WTC11 (cell line): ENCODE measurements around the gene XIRP2. TPM values are rescaled to one million over a fixed set of nuclear protein-coding genes. Genes with fewer than 3 reads are reported as not detected.

Experiments used
- ATAC-seq: fragments of 200-7000 bp; cut with Tn5 transposase; 2 replicates; pipeline ENCODE4 v1.10.0; 2021; ENCODE audit warnings: mild to moderate bottlenecking, moderate library complexity
- CTCF ChIA-PET: fragments of 300-600 bp; sonication (Branson Sonifier 250); formaldehyde crosslinking; loops from one replicate; lab custom pipeline; 2021; ENCODE audit warnings: antibody characterized with exemption; lab: Charles Lee
- POLR2A ChIA-PET: fragments of 350-600 bp; sonication (Branson Sonifier 250); formaldehyde crosslinking; loops from one replicate; lab custom pipeline; 2021; ENCODE audit warnings: antibody characterized with exemption; lab: Charles Lee
- DNase-seq: peaks from one replicate; pipeline ENCODE4 v3.0.0; 2021; ENCODE audit warnings: low spot score
- H3K27ac Mint-ChIP-seq: 2 replicates; pipeline ENCODE4 v1.8.0; 2021; ENCODE audit warnings: mixed read lengths
- H3K27me3 Mint-ChIP-seq: 2 replicates; pipeline ENCODE4 v1.8.0; 2021; ENCODE audit warnings: low read depth, mild to moderate bottlenecking, moderate library complexity, mixed read lengths
- H3K36me3 Mint-ChIP-seq: 2 replicates; pipeline ENCODE4 v1.8.0; 2021; ENCODE audit warnings: mixed read lengths
- H3K4me1 Mint-ChIP-seq: 2 replicates; pipeline ENCODE4 v1.8.0; 2022; ENCODE audit warnings: mixed read lengths
- H3K4me3 Mint-ChIP-seq: 2 replicates; pipeline ENCODE4 v1.8.0; 2021; ENCODE audit warnings: mild to moderate bottlenecking, moderate library complexity, mixed read lengths
- H3K9me3 Mint-ChIP-seq: 2 replicates; pipeline ENCODE4 v1.8.0; 2021; ENCODE audit warnings: mixed read lengths
- AFF4 ChIP-seq: sonication (generic); formaldehyde crosslinking; IDR thresholded peaks from 2 replicates; pipeline ENCODE4 v1.8.1; 2023; ENCODE audit warnings: mild to moderate bottlenecking, missing genetic modification reagents, borderline replicate concordance
- CREM ChIP-seq: sonication (generic); formaldehyde crosslinking; IDR thresholded peaks from 2 replicates; pipeline ENCODE4 v1.8.1; 2022; ENCODE audit warnings: mild to moderate bottlenecking, missing genetic modification reagents, moderate library complexity
- E2F5 ChIP-seq: sonication (generic); formaldehyde crosslinking; IDR thresholded peaks from 2 replicates; pipeline ENCODE4 v1.8.1; 2022; ENCODE audit warnings: mild to moderate bottlenecking, moderate library complexity, missing genetic modification reagents
- ESRRA ChIP-seq: sonication (generic); formaldehyde crosslinking; IDR thresholded peaks from 2 replicates; pipeline ENCODE4 v1.8.1; 2022; ENCODE audit warnings: mild to moderate bottlenecking, missing genetic modification reagents, borderline replicate concordance
- ETV6 ChIP-seq: sonication (generic); formaldehyde crosslinking; IDR thresholded peaks from 2 replicates; pipeline ENCODE4 v1.8.1; 2022; ENCODE audit warnings: mild to moderate bottlenecking, missing genetic modification reagents
- GABPB1 ChIP-seq: sonication (generic); formaldehyde crosslinking; IDR thresholded peaks from 2 replicates; pipeline ENCODE4 v1.8.1; 2023; ENCODE audit warnings: mild to moderate bottlenecking, missing genetic modification reagents
- GTF2I ChIP-seq: fragments of 250-450 bp; sonication (Bioruptor Pico); conservative IDR thresholded peaks from 2 replicates; pipeline ENCODE4 v1.4.0; 2021; ENCODE audit warnings: mild to moderate bottlenecking
- HMGXB4 ChIP-seq: sonication (generic); formaldehyde crosslinking; IDR thresholded peaks from 2 replicates; pipeline ENCODE4 v1.8.1; 2023; ENCODE audit warnings: mild to moderate bottlenecking, moderate library complexity, missing genetic modification reagents
- JAZF1 ChIP-seq: fragments of 250-450 bp; sonication (Bioruptor Pico); IDR thresholded peaks from 2 replicates; pipeline ENCODE4 v1.9.0; 2021; ENCODE audit warnings: moderate library complexity, mild to moderate bottlenecking, inconsistent platforms
- JUN ChIP-seq: sonication (generic); formaldehyde crosslinking; IDR thresholded peaks from 2 replicates; pipeline ENCODE4 v1.8.0; 2023; ENCODE audit warnings: mild to moderate bottlenecking, missing genetic modification reagents
- MAX ChIP-seq: sonication (generic); formaldehyde crosslinking; IDR thresholded peaks from 2 replicates; pipeline ENCODE4 v1.8.0; 2022; ENCODE audit warnings: mild to moderate bottlenecking, missing genetic modification reagents
- NFATC4 ChIP-seq: fragments of 250-450 bp; sonication (Bioruptor Pico); IDR thresholded peaks from 2 replicates; pipeline ENCODE4 v1.9.0; 2021; ENCODE audit warnings: mild to moderate bottlenecking
- NFYB ChIP-seq: sonication (generic); formaldehyde crosslinking; conservative IDR thresholded peaks from 2 replicates; pipeline ENCODE4 v1.8.0; 2022; ENCODE audit warnings: low read depth, missing genetic modification reagents
- NR2C2 ChIP-seq: sonication (generic); formaldehyde crosslinking; IDR thresholded peaks from 2 replicates; pipeline ENCODE4 v1.8.0; 2022; ENCODE audit warnings: mild to moderate bottlenecking, missing genetic modification reagents
- NR3C1 ChIP-seq: sonication (generic); formaldehyde crosslinking; conservative IDR thresholded peaks from 2 replicates; pipeline ENCODE4 v1.8.1; 2023; ENCODE audit warnings: low read depth, mild to moderate bottlenecking, missing genetic modification reagents
- RORB ChIP-seq: fragments of 250-450 bp; sonication (Bioruptor Pico); IDR thresholded peaks from 2 replicates; pipeline ENCODE4 v1.9.0; 2021; ENCODE audit warnings: mild to moderate bottlenecking
- SMAD4 ChIP-seq: sonication (generic); formaldehyde crosslinking; IDR thresholded peaks from 2 replicates; pipeline ENCODE4 v1.8.0; 2022; ENCODE audit warnings: mild to moderate bottlenecking, missing genetic modification reagents
- TEAD1 ChIP-seq: sonication (generic); formaldehyde crosslinking; IDR thresholded peaks from 2 replicates; pipeline ENCODE4 v1.8.0; 2022; ENCODE audit warnings: mild to moderate bottlenecking, missing genetic modification reagents
- TP53 ChIP-seq: sonication (generic); formaldehyde crosslinking; IDR thresholded peaks from 2 replicates; pipeline ENCODE4 v1.8.1; 2023; ENCODE audit warnings: mild to moderate bottlenecking, missing genetic modification reagents
- USF1 ChIP-seq: sonication (generic); formaldehyde crosslinking; IDR thresholded peaks from 2 replicates; pipeline ENCODE4 v1.8.0; 2022; ENCODE audit warnings: mild to moderate bottlenecking, missing genetic modification reagents
- ZNF232 ChIP-seq: sonication (generic); formaldehyde crosslinking; IDR thresholded peaks from 2 replicates; pipeline ENCODE4 v1.8.0; 2022; ENCODE audit warnings: mild to moderate bottlenecking, missing genetic modification reagents
- ZNF263 ChIP-seq: sonication (generic); formaldehyde crosslinking; IDR thresholded peaks from 2 replicates; pipeline ENCODE4 v1.8.1; 2022; ENCODE audit warnings: low read depth, mild to moderate bottlenecking, moderate library complexity, missing genetic modification reagents
- ZNF317 ChIP-seq: sonication (generic); formaldehyde crosslinking; IDR thresholded peaks from 2 replicates; pipeline ENCODE4 v1.8.1; 2023; ENCODE audit warnings: low read depth, mild to moderate bottlenecking, moderate library complexity, missing genetic modification reagents, borderline replicate concordance
- ZNF423 ChIP-seq: fragments of 250-450 bp; sonication (Bioruptor Pico); IDR thresholded peaks from 2 replicates; pipeline ENCODE4 v2.1.2; 2022; ENCODE audit warnings: mild to moderate bottlenecking, moderate library complexity
- total RNA-seq: library from RNA; stranded (reverse); gene quantifications from 3 replicates; pipeline ENCODE4 v1.2.3, GENCODE V29; 2021

XIRP2 gene
- total RNA-seq, 1 experiment from 2014 or later = 0.87 TPM

GRCh38 chr2:167289651-167290410 lies 401.6 kb downstream of the XIRP2 start:
- no peak for DNase-seq
- Mint-ChIP-seq H3K27me3 (peaks cover 11% of the 10 kb centered on the region), H3K36me3 (no peaks in the 10 kb centered on the region), H3K27ac (no peak overlapping the region), H3K9me3 (no peaks in the 10 kb centered on the region), H3K4me1 (peaks cover 39% of the 10 kb centered on the region), H3K4me3 (no peak overlapping the region)
- ChIA-PET CTCF (interaction anchor here (1.0 kb wide), 1 partner anchor 25 kb away, joined by 4 read pairs; no protein-coding TSS in a partner anchor), POLR2A (no interaction called here)
- no peak for ATAC-seq
- TF ChIP-seq AFF4 (CRISPR knock-in tag) (no peak), ESRRA (CRISPR knock-in tag) (no peak), ZNF423 (CRISPR knock-in tag) (no peak), NR2C2 (CRISPR knock-in tag) (no peak), GTF2I (CRISPR knock-in tag) (no peak), NFATC4 (CRISPR knock-in tag) (no peak), ZNF263 (CRISPR knock-in tag) (no peak), RORB (CRISPR knock-in tag) (no peak), CREM (CRISPR knock-in tag) (no peak), JUN (CRISPR knock-in tag) (no peak), JAZF1 (CRISPR knock-in tag) (no peak), NFYB (CRISPR knock-in tag) (no peak), HMGXB4 (no peak)

- POLR2A ChIA-PET = interaction anchor here (0.7 kb wide), 1 partner anchor 11 kb away, joined by 3 read pairs; no protein-coding TSS in a partner anchor
- H3K4me1 Mint-ChIP-seq = peaks cover 60% of the 10 kb centered on the region
- TF ChIP-seq MAX (CRISPR knock-in tag) = peak; percentile 61; the same call in 1 of the 2 replicates
- peak; percentile 25; the same call in 1 of the 2 replicates for TF ChIP-seq USF1 (CRISPR knock-in tag)
- peak; percentile 26; the same call in 1 of the 2 replicates for TF ChIP-seq TP53 (CRISPR knock-in tag)
- TF ChIP-seq ZNF232 = peak; percentile 47
- TF ChIP-seq ZNF317 (CRISPR knock-in tag) = no peak
- TF ChIP-seq TEAD1 (CRISPR knock-in tag) = peak; percentile 56
- TF ChIP-seq SMAD4 = no peak
- peak; percentile 84; the same call in 1 of the 2 replicates for TF ChIP-seq ETV6 (CRISPR knock-in tag)
- peak; percentile 42; the same call in 1 of the 2 replicates for TF ChIP-seq E2F5 (CRISPR knock-in tag)
- TF ChIP-seq ZNF423 (CRISPR knock-in tag) = peak; percentile 58; the same call in 1 of the 2 replicates
- peak; percentile 88 for TF ChIP-seq NFYB (CRISPR knock-in tag)
- TF ChIP-seq GABPB1 = no peak; the same call in 1 of the 2 replicates
- no peak for TF ChIP-seq NFATC4 (CRISPR knock-in tag)
- TF ChIP-seq NR3C1 = peak; percentile 56; the same call in 1 of the 2 replicates
Observed at GRCh38 chr2:167292430-167293171, 404.3 kb downstream of the XIRP2 start, which contains the start of gene B3GALT1. B3GALT1 (plus strand) TSS chr2:167293001.

More at GRCh38 chr2:167292430-167293171, 404.3 kb downstream of the XIRP2 start, which contains the start of gene B3GALT1:
- peak; percentile 95 for DNase-seq
- Mint-ChIP-seq H3K4me3 (peak within 1 kb of the TSS; percentile 98), H3K36me3 (no peaks in the 10 kb centered on the region), H3K9me3 (no peaks in the 10 kb centered on the region), H3K27me3 (peaks cover 11% of the 10 kb centered on the region), H3K27ac (peak within 1 kb of the TSS; percentile 83)
- peak; percentile 92 for ATAC-seq
- CTCF ChIA-PET = interaction anchor here (0.7 to 1.4 kb wide), 6 partner anchors 10 to 39 kb away, joined by 3 to 5 read pairs (median 4); no protein-coding TSS in a partner anchor
